Breast epithelium (tissue), 4 donors: ENCODE data around the gene SLC13A1. TPM values are rescaled to one million over a fixed set of nuclear protein-coding genes. Genes with fewer than 3 reads are reported as not detected.

Source experiments
- DNase-seq, 2 donors: peaks; one replicate each; pipeline ENCODE4 v3.0.0-alpha.2; 2019; ENCODE audit warnings: low spot score in 2 of 2
- H3K27ac ChIP-seq, 2 donors: fragments of 200-600 bp; sonication (generic) in 1 of 2; one replicate each; pipeline ENCODE4 v1.5.1; 2016 to 2019; ENCODE audit warnings: mild to moderate bottlenecking in 1 of 2
- H3K27me3 ChIP-seq, 2 donors: fragments of 200-600 bp; sonication (generic) in 1 of 2; one replicate each; pipeline versions ENCODE4 v1.5.1 to v1.6.0; 2017 to 2019; ENCODE audit warnings: control low read depth in 1 of 2, mild to moderate bottlenecking in 1 of 2
- H3K36me3 ChIP-seq: fragments of 200-600 bp; one replicate; pipeline ENCODE4 v1.5.1; 2019
- H3K4me1 ChIP-seq, 2 donors: fragments of 200-600 bp; sonication (generic); one replicate each; pipeline ENCODE4 v1.5.1; 2016 to 2019; ENCODE audit warnings: control low read depth in 1 of 2
- H3K4me3 ChIP-seq, 3 donors: fragments of 200-600 bp; sonication (generic); 1 replicate in 2 of 3; 2 replicates in 1 of 3; pipeline ENCODE4 v1.5.1; 2016 to 2019; ENCODE audit warnings: mild to moderate bottlenecking in 3 of 3, moderate library complexity in 2 of 3
- H3K9me3 ChIP-seq, 2 donors: fragments of 200-600 bp; sonication (generic) in 1 of 2; one replicate each; pipeline ENCODE4 v1.5.1; 2016 to 2019; ENCODE audit warnings: control low read depth in 1 of 2
- POLR2A ChIP-seq: fragments of 450-650 bp; IDR thresholded peaks from one replicate; pipeline ENCODE4 v1.6.1; 2016; ENCODE audit warnings: antibody characterized with exemption, mild to moderate bottlenecking, moderate library complexity
- POLR2AphosphoS5 ChIP-seq, 3 donors: sonication (generic); formaldehyde crosslinking; IDR thresholded peaks; one replicate each; pipeline ENCODE4 v1.6.1; 2017; ENCODE audit warnings: antibody characterized with exemption in 3 of 3
- intact Hi-C: fragments of 100-400 bp; cut with DNase I; formaldehyde crosslinking; loops from one replicate; pipeline ENCODE4 v1.15.1; 2023; ENCODE audit warnings: low total_unique reads
- total RNA-seq, 3 donors: library from RNA; depleted of rRNA; stranded (reverse); fragments of >200 nt; gene quantifications; one replicate each; pipeline ENCODE4 v1.1.0, GENCODE V29; 2016
- TF ChIP-seq, protein P1 (sequence below), 3 donors: fragments of 450-650 bp; IDR thresholded peaks; one replicate each; pipeline ENCODE4 v1.5.1; 2016 to 2017; ENCODE audit warnings: antibody characterized with exemption in 3 of 3, mild to moderate bottlenecking in 3 of 3, moderate library complexity in 3 of 3

Gene SLC13A1, protein sequence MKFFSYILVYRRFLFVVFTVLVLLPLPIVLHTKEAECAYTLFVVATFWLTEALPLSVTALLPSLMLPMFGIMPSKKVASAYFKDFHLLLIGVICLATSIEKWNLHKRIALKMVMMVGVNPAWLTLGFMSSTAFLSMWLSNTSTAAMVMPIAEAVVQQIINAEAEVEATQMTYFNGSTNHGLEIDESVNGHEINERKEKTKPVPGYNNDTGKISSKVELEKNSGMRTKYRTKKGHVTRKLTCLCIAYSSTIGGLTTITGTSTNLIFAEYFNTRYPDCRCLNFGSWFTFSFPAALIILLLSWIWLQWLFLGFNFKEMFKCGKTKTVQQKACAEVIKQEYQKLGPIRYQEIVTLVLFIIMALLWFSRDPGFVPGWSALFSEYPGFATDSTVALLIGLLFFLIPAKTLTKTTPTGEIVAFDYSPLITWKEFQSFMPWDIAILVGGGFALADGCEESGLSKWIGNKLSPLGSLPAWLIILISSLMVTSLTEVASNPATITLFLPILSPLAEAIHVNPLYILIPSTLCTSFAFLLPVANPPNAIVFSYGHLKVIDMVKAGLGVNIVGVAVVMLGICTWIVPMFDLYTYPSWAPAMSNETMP
- total RNA-seq, result not detected

DNA sequence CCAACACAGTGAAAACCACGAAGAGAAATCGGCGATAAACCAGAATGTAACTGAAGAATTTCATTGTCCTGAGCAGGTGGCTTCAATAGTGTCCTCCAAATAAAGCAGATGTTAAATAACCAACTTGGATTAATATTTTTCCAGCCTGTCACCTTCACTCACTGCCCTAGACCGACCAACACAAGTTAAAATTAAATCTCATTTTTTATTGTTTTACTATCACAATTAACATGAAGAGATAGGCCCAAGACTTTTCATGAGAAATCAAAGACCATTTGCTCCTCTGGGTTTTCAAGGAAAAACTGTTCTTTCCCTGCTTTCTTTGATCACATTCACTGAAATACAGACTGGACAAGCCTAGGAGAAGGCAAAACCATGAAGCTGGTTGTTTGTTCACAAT is at the start of gene SLC13A1:
Gene SLC13A1, minus strand, starts transcription at position 87 of the 400 bp plus-strand sequence. Its CDS starts 23 bp downstream, at position 64.
- intact Hi-C loops, result loop anchor here (5.0 kb wide), 1 partner anchor 727 kb away; the partner anchor contains the start of gene SPAM1
- H3K36me3 ChIP-seq, result no peaks in the 10 kb centered on the region
- DNase-seq, result no peak
- no peaks in the 10 kb centered on the region for H3K9me3 ChIP-seq
- H3K27me3 ChIP-seq, result no peaks in the 10 kb centered on the region
- H3K4me3 ChIP-seq, result no peak within 1 kb of the TSS
- TF ChIP-seq, protein P1, sequence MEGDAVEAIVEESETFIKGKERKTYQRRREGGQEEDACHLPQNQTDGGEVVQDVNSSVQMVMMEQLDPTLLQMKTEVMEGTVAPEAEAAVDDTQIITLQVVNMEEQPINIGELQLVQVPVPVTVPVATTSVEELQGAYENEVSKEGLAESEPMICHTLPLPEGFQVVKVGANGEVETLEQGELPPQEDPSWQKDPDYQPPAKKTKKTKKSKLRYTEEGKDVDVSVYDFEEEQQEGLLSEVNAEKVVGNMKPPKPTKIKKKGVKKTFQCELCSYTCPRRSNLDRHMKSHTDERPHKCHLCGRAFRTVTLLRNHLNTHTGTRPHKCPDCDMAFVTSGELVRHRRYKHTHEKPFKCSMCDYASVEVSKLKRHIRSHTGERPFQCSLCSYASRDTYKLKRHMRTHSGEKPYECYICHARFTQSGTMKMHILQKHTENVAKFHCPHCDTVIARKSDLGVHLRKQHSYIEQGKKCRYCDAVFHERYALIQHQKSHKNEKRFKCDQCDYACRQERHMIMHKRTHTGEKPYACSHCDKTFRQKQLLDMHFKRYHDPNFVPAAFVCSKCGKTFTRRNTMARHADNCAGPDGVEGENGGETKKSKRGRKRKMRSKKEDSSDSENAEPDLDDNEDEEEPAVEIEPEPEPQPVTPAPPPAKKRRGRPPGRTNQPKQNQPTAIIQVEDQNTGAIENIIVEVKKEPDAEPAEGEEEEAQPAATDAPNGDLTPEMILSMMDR (IDR thresholded peaks at IDR 0.05), result no peak
- TF ChIP-seq POLR2A (no peak), POLR2AphosphoS5 (IDR thresholded peaks at IDR 0.05) (no peak)
- H3K27ac ChIP-seq, result no peak within 1 kb of the TSS
- H3K4me1 ChIP-seq, result no peaks in the 10 kb centered on the region

DNA sequence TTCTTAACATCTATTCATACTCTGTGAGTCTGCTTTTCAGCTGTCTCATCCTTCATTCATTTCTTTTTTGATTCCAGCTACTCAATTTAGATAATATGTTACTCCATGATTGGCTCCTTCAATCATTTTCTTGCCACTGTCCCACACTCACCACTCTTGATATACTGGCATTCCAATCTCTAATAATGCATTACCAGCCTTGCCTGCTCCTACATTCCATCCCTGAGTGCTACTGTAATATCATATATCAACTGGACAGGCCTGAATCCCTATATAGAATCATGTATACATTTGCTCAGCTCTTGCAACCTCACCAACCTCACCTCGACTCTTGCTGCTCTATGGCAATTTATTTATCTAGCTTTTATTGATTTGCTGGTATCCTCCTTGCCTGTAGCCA is 45.0 kb upstream of the SLC13A1 start:
- no peak for DNase-seq
- H3K4me3 ChIP-seq, result no peak overlapping the region

DNA sequence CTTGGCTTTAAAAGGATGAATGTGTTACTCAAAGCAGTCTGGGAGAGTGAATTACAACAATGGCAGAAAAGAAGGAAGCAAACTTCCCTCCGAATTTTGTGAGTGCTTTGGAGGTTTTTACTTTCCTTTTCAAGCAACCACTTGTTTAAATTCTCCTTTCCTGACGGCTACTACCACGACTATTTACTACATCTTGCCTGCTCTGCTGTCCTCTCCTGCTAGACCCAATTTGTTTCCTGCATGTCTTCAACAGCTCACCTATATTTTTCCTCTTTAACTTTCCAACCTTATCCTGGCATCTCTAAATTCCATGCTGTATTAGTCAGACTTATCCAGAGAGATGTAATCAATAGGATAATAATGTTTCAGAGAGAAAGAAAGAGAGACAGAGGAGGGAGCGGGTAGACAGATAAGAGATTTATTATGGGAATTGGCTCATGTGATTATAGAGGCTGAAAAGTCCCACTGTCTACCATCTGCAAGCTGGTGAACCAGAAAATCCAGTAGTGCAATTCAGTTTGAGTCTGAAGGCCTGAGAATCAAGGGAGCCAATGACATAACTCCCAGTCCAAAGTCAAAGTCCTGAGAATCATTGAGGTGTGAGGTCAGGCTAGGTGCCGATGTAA is 42.8 kb upstream of the SLC13A1 start:
- Histone ChIP-seq H3K36me3 (no peaks in the 10 kb centered on the region), H3K27me3 (no peaks in the 10 kb centered on the region), H3K4me3 (peak overlapping the region in 1 of 3 donors; percentile 1), H3K9me3 (no peaks in the 10 kb centered on the region), H3K27ac (peak overlapping the region; percentile 6 to 19), H3K4me1 (no peaks in the 10 kb centered on the region)
- DNase-seq, result no peak
- intact Hi-C loops, result no loop called here
- TF ChIP-seq POLR2AphosphoS5 (IDR thresholded peaks at IDR 0.05) (no peak), POLR2A (no peak)
- TF ChIP-seq, protein P1 (IDR thresholded peaks at IDR 0.05), result no peak

More for the DNA sequence above, 45.0 kb upstream of the SLC13A1 start:
- intact Hi-C loops, result no loop called here
- H3K27ac ChIP-seq, result no peak overlapping the region
- H3K36me3 ChIP-seq, result no peaks in the 10 kb centered on the region
- H3K9me3 ChIP-seq, result no peaks in the 10 kb centered on the region
- no peak for TF ChIP-seq POLR2A
- TF ChIP-seq, protein P1 (IDR thresholded peaks at IDR 0.05), result no peak
- no peak for TF ChIP-seq POLR2AphosphoS5 (IDR thresholded peaks at IDR 0.05)
- no peaks in the 10 kb centered on the region for H3K27me3 ChIP-seq
- no peaks in the 10 kb centered on the region for H3K4me1 ChIP-seq

DNA sequence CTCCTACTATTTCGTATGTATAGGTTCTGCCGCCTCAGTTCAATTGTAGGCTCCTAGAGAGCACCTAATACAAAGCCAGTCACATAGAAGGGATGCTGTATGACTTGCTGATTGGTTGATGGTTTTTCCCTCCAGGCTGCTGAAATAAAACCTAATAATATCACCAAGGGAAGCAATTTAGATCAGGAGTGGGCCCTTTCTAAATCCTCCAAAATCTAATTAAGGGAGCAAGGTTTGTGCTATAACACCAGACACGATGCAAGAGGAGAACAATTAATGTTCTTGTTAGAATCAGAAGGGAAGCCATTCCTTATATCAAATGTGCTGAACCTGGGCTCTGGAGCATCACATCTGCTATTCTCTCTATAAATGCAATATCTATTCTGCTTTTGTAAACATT is 42.0 kb upstream of the SLC13A1 start:
- DNase-seq, result no peak
- no peaks in the 10 kb centered on the region for H3K4me1 ChIP-seq
- no peaks in the 10 kb centered on the region for H3K9me3 ChIP-seq
- H3K4me3 ChIP-seq, result no peak overlapping the region
- peak overlapping the region in 1 of 2 donors; percentile 19 for H3K27ac ChIP-seq
- intact Hi-C loops, result no loop called here
- H3K27me3 ChIP-seq, result no peaks in the 10 kb centered on the region
- TF ChIP-seq, protein P1 (IDR thresholded peaks at IDR 0.05), result no peak
- TF ChIP-seq POLR2A, result no peak
- TF ChIP-seq POLR2AphosphoS5 (IDR thresholded peaks at IDR 0.05), result no peak
- H3K36me3 ChIP-seq, result no peaks in the 10 kb centered on the region
